Natural killer cell (primary cell): ENCODE measurements around the gene MCF2L. TPM values are rescaled to one million over a fixed set of nuclear protein-coding genes. Genes with fewer than 3 reads are reported as not detected.

ENCODE experiments used
- ATAC-seq, 3 donors: fragments of 150-1000 bp in 2 of 3; fragments of 200-7000 bp in 1 of 3; cut with Tn5 transposase; 1 replicate in 1 of 3; 2 replicates in 2 of 3; pipeline ENCODE4 v1.10.0; 2021; ENCODE audit warnings: mild to moderate bottlenecking in 2 of 3, moderate library complexity in 2 of 3
- DNase-seq, 2 donors: peaks; one replicate each; pipeline versions ENCODE4 v3.0.0 to v3.0.0-alpha.2; 2013 to 2021; ENCODE audit warnings: mixed read lengths in 1 of 2
- H3K27ac ChIP-seq: one replicate; pipeline ENCODE4 v1.5.1; 2013; ENCODE audit warnings: mild to moderate bottlenecking, low read length
- H3K27me3 ChIP-seq: one replicate; pipeline ENCODE4 v1.6.1; 2013; ENCODE audit warnings: low read length; ENCODE audit not compliant: control insufficient read depth, insufficient read depth
- H3K36me3 ChIP-seq: one replicate; pipeline ENCODE4 v1.6.1; 2013; ENCODE audit warnings: low read length; ENCODE audit not compliant: control insufficient read depth, insufficient read depth
- H3K4me1 ChIP-seq: one replicate; pipeline ENCODE4 v1.6.1; 2013; ENCODE audit warnings: low read length; ENCODE audit not compliant: control insufficient read depth, insufficient read depth
- H3K4me3 ChIP-seq: one replicate; pipeline ENCODE4 v1.5.1; 2013; ENCODE audit warnings: low read length
- H3K9me3 ChIP-seq: one replicate; pipeline ENCODE4 v1.6.1; 2013; ENCODE audit warnings: low read length; ENCODE audit not compliant: control insufficient read depth, insufficient read depth
- H3K27ac Mint-ChIP-seq, 2 donors: one replicate each; pipeline ENCODE4 v1.8.0; 2022; ENCODE audit warnings: mild to moderate bottlenecking in 2 of 2, mixed read lengths in 2 of 2, moderate library complexity in 1 of 2
- H3K27me3 Mint-ChIP-seq, 2 donors: one replicate each; pipeline ENCODE4 v1.8.0; 2022; ENCODE audit warnings: low read depth in 2 of 2, mixed read lengths in 2 of 2
- H3K36me3 Mint-ChIP-seq: one replicate; pipeline ENCODE4 v1.8.0; 2022; ENCODE audit warnings: mixed read lengths
- H3K4me1 Mint-ChIP-seq, 2 donors: one replicate each; pipeline ENCODE4 v1.8.0; 2022; ENCODE audit warnings: mixed read lengths in 2 of 2
- H3K4me3 Mint-ChIP-seq: one replicate; pipeline ENCODE4 v1.8.0; 2022; ENCODE audit warnings: mild to moderate bottlenecking, moderate library complexity, mixed read lengths
- H3K9me3 Mint-ChIP-seq, 2 donors: one replicate each; pipeline ENCODE4 v1.8.0; 2022; ENCODE audit warnings: mixed read lengths in 2 of 2
- WGBS: methylation state at CpG from one replicate; pipeline ENCODE4 v1.1.7; 2013; ENCODE audit warnings: missing lambda C conversion rate; ENCODE audit not compliant: insufficient coverage; 5-methylcytosine and 5-hydroxymethylcytosine counted together
- intact Hi-C: fragments of 100-400 bp; cut with micrococcal nuclease; formaldehyde crosslinking; loops from one replicate; pipeline ENCODE4 v1.14.2; 2022
- total RNA-seq, 4 donors: library from RNA; stranded (reverse); fragments of 120-200 nt in 1 of 4; gene quantifications; one replicate each; pipeline versions ENCODE4 v1.2.3 to v1.2.4, GENCODE V29; 2013 to 2022
- TF ChIP-seq, protein P1 (sequence below): fragments of 200-600 bp; IDR thresholded peaks from one replicate; pipeline ENCODE4 v1.8.0; 2022; ENCODE audit warnings: antibody characterized with exemption

Gene MCF2L
- total RNA-seq, 3 donors from 2014 or later (not counting 1 experiment from before 2014, with no cell fraction given) = 1.7 to 3.0 (median 3.0) TPM

DNA sequence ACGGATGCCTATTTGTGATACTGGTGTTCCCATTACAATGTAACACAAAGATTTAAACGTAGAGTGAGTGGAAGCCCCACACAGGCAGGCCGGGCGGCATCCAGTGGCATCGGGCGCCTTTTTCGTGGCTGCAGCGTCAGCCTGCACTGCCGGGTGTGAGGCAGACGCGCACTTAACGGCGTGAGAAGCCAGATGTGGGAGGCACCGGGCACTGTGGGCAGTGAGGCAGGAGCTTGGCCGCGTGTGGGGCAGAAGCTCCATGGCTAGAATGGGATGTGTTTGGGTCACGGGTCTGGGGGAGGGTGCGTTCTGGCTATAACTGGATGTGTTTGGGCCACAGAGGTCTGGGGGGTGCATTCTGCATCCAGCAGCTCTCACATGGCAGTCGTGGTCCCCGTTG lies 73.4 kb downstream of the MCF2L start:
- TF ChIP-seq, protein P1, sequence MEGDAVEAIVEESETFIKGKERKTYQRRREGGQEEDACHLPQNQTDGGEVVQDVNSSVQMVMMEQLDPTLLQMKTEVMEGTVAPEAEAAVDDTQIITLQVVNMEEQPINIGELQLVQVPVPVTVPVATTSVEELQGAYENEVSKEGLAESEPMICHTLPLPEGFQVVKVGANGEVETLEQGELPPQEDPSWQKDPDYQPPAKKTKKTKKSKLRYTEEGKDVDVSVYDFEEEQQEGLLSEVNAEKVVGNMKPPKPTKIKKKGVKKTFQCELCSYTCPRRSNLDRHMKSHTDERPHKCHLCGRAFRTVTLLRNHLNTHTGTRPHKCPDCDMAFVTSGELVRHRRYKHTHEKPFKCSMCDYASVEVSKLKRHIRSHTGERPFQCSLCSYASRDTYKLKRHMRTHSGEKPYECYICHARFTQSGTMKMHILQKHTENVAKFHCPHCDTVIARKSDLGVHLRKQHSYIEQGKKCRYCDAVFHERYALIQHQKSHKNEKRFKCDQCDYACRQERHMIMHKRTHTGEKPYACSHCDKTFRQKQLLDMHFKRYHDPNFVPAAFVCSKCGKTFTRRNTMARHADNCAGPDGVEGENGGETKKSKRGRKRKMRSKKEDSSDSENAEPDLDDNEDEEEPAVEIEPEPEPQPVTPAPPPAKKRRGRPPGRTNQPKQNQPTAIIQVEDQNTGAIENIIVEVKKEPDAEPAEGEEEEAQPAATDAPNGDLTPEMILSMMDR = no peak
- no peak overlapping the region for H3K27ac Mint-ChIP-seq
- Histone ChIP-seq H3K27ac (no peak overlapping the region), H3K27me3 (no peaks in the 10 kb centered on the region), H3K36me3 (no peaks in the 10 kb centered on the region), H3K9me3 (no peaks in the 10 kb centered on the region), H3K4me1 (no peaks in the 10 kb centered on the region), H3K4me3 (no peak overlapping the region)
- ATAC-seq (no peak), DNase-seq (no peak)
- H3K9me3 Mint-ChIP-seq = no peaks in the 10 kb centered on the region
- WGBS = 89% methylated on average over 20 of the region's 20 CpGs
- peaks cover 0 to 11% of the 10 kb centered on the region in 2 donors for H3K27me3 Mint-ChIP-seq
- no peaks in the 10 kb centered on the region for H3K4me1 Mint-ChIP-seq
- H3K4me3 Mint-ChIP-seq = no peak overlapping the region
- intact Hi-C loops = no loop called here
- H3K36me3 Mint-ChIP-seq = no peaks in the 10 kb centered on the region

DNA sequence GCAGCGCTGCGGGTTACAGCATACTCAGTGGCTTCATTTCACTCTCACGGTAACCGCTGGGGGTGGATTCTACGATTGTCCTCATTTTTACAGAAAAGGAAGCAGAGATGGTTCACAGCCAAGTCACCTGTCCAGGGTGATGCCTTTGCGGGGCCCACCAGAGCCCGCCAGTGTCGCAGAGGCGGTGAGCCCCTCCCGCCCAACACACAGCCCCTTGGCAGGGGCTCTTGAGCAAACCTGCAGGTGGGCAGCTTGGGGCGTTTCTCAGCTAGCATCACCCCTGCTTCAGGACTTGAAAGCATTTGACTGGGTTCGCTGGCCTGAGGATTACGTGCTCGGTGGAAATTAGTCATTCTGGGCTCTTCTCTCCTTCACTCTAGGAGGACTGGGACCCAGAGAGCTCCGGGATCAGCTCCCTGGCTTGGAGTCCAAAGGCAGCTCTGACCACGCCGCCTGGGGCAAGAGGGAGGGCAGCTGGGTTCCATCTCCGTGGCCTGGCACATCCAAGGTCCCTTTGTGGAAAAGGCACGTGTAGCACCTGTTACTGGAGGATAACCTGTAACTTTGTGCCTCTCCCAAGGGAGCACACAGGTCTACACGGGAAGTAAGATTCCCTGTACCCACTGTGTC lies 74.1 kb downstream of the MCF2L start:
- Histone ChIP-seq H3K27ac (no peak overlapping the region), H3K27me3 (no peaks in the 10 kb centered on the region), H3K9me3 (no peaks in the 10 kb centered on the region), H3K36me3 (no peaks in the 10 kb centered on the region), H3K4me1 (no peaks in the 10 kb centered on the region), H3K4me3 (no peak overlapping the region)
- H3K27ac Mint-ChIP-seq = no peak overlapping the region
- no peaks in the 10 kb centered on the region for H3K9me3 Mint-ChIP-seq
- WGBS = 90% methylated on average over 20 of the region's 20 CpGs
- DNase-seq = no peak
- H3K27me3 Mint-ChIP-seq = peaks cover 0 to 6% of the 10 kb centered on the region in 2 donors
- ATAC-seq = no peak
- H3K4me1 Mint-ChIP-seq = no peaks in the 10 kb centered on the region
- H3K36me3 Mint-ChIP-seq = no peaks in the 10 kb centered on the region
- intact Hi-C loops = no loop called here
- TF ChIP-seq, protein P1 = no peak
- H3K4me3 Mint-ChIP-seq = no peak overlapping the region

DNA sequence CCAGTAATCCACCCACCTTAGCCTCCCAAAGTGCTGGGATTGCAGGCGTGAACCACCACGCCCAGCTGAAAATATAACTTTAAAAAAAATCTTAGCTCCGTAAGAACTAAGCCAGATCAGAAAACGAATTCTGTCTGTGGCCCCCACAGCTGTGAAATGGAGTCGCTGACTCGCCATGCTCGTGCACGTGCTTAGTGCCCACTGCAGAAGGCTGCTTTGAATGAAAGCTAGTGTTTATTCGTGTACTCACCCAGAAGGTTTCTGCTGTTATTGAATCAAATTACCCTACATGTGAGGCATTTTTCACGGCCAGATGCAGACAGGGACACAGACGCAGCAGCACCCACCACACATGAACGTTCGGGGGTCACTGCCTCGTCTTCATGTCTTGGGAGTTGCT lies 74.9 kb downstream of the MCF2L start:
- H3K4me3 ChIP-seq = no peak overlapping the region
- H3K9me3 Mint-ChIP-seq = no peaks in the 10 kb centered on the region

More for the DNA sequence above, 74.9 kb downstream of the MCF2L start:
- no peak overlapping the region for H3K27ac Mint-ChIP-seq
- TF ChIP-seq, protein P1 = no peak
- intact Hi-C loops = no loop called here
- no peaks in the 10 kb centered on the region for H3K4me1 ChIP-seq
- DNase-seq (no peak), ATAC-seq (no peak)
- no peaks in the 10 kb centered on the region for H3K27me3 ChIP-seq
- no peaks in the 10 kb centered on the region for H3K36me3 ChIP-seq
- peaks cover 0 to 6% of the 10 kb centered on the region in 2 donors for H3K27me3 Mint-ChIP-seq
- H3K36me3 Mint-ChIP-seq = no peaks in the 10 kb centered on the region
- WGBS = 88% methylated on average over 14 of the region's 14 CpGs
- H3K9me3 ChIP-seq = no peaks in the 10 kb centered on the region
- no peak overlapping the region for H3K27ac ChIP-seq
- H3K4me3 Mint-ChIP-seq = no peak overlapping the region
- H3K4me1 Mint-ChIP-seq = no peaks in the 10 kb centered on the region
